IMR-90 (cell line): ENCODE data around the gene SEL1L. TPM values are rescaled to one million over a fixed set of nuclear protein-coding genes. Genes with fewer than 3 reads are reported as not detected.

Experiments used
- ATAC-seq: fragments of 200-7000 bp; cut with Tn5 transposase; 2 replicates; pipeline ENCODE4 v1.9.1; 2020; ENCODE audit warnings: low read depth, mild to moderate bottlenecking, moderate library complexity
- BruUV-seq: library from RNA; stranded (reverse); fragments of 400-500 nt; replicated peaks from 2 replicates; lab custom pipeline; 2021; lab: Mats Ljungman, UMichigan
- CTCF ChIA-PET: fragments of 300-600 bp; formaldehyde crosslinking; extraction: SDS; loops from one replicate; lab custom pipeline; 2021; ENCODE audit warnings: antibody characterized with exemption; lab: Yijun Ruan, JAX
- POLR2A ChIA-PET: fragments of 300-600 bp; sonication (Branson Sonifier 250); formaldehyde crosslinking; loops from one replicate; lab custom pipeline; 2022; ENCODE audit warnings: antibody characterized with exemption; ENCODE audit not compliant: unreplicated experiment; lab: Charles Lee
- DNase-seq: peaks from one replicate; pipeline ENCODE4 v3.0.0; 2013
- H2AFZ ChIP-seq: replicated peaks from 2 replicates; pipeline ENCODE3; 2013; ENCODE audit warnings: low read length, mild to moderate bottlenecking; ENCODE audit not compliant: poor library complexity
- H2AK5ac ChIP-seq: 2 replicates; pipeline ENCODE4 v1.6.1; 2013; ENCODE audit warnings: low read depth, low read length, inconsistent platforms
- H2AK9ac ChIP-seq: replicated peaks from 2 replicates; pipeline ENCODE3; 2013; ENCODE audit warnings: mild to moderate bottlenecking, low read depth, low read length, moderate library complexity; ENCODE audit not compliant: poor library complexity
- H2BK120ac ChIP-seq: 2 replicates; pipeline ENCODE4 v1.6.1; 2013; ENCODE audit warnings: low read depth, low read length, inconsistent platforms
- H2BK15ac ChIP-seq: 3 replicates; pipeline ENCODE4 v1.6.1; 2013; ENCODE audit warnings: low read depth, low read length, inconsistent platforms
- H2BK20ac ChIP-seq: 2 replicates; pipeline ENCODE4 v1.6.1; 2013; ENCODE audit warnings: low read depth, mild to moderate bottlenecking, inconsistent platforms, low read length, moderate library complexity
- H2BK5ac ChIP-seq: 2 replicates; pipeline ENCODE4 v1.6.1; 2013; ENCODE audit warnings: mild to moderate bottlenecking, low read depth, low read length, inconsistent platforms; ENCODE audit not compliant: poor library complexity, severe bottlenecking
- H3K14ac ChIP-seq: replicated peaks from 2 replicates; pipeline ENCODE4 v1.6.1; 2013; ENCODE audit warnings: low read depth, low read length, inconsistent platforms
- H3K18ac ChIP-seq: 2 replicates; pipeline ENCODE4 v1.6.1; 2013; ENCODE audit warnings: low read depth, low read length, control low read depth
- H3K23ac ChIP-seq: 2 replicates; pipeline ENCODE4 v1.6.1; 2013; ENCODE audit warnings: low read depth, low read length, inconsistent platforms
- H3K27ac ChIP-seq: 2 replicates; pipeline ENCODE4 v1.5.1; 2013; ENCODE audit warnings: mild to moderate bottlenecking, control low read depth, low read length; ENCODE audit not compliant: insufficient read depth
- H3K27me3 ChIP-seq: 2 replicates; pipeline ENCODE4 v1.6.1; 2013; ENCODE audit warnings: low read length; ENCODE audit not compliant: control insufficient read depth, insufficient read depth
- H3K36me3 ChIP-seq: 2 replicates; pipeline ENCODE4 v1.6.1; 2013; ENCODE audit warnings: low read length, mixed read lengths; ENCODE audit not compliant: control insufficient read depth, insufficient read depth
- H3K4ac ChIP-seq: 2 replicates; pipeline ENCODE4 v1.6.1; 2013; ENCODE audit warnings: low read depth, low read length, inconsistent platforms
- H3K4me1 ChIP-seq: 2 replicates; pipeline ENCODE4 v1.6.1; 2013; ENCODE audit warnings: low read length, mixed read lengths; ENCODE audit not compliant: control insufficient read depth, insufficient read depth
- H3K4me2 ChIP-seq: 2 replicates; pipeline ENCODE4 v1.6.1; 2013; ENCODE audit warnings: low read depth, mild to moderate bottlenecking, control low read depth, low read length, moderate library complexity
- H3K4me3 ChIP-seq: 2 replicates; pipeline ENCODE4 v1.5.1; 2013; ENCODE audit warnings: low read depth, mild to moderate bottlenecking, control low read depth, low read length, moderate library complexity; ENCODE audit not compliant: insufficient read depth
- H3K56ac ChIP-seq: 2 replicates; pipeline ENCODE4 v1.6.1; 2013; ENCODE audit warnings: low read length, inconsistent platforms; ENCODE audit not compliant: insufficient read depth; ENCODE audit errors: extremely low read depth
- H3K79me1 ChIP-seq, 2 experiments: 2 replicates each; pipeline ENCODE4 v1.6.1; 2013; ENCODE audit warnings: low read length in 2 of 2, inconsistent platforms in 1 of 2, low read depth in 1 of 2
- H3K9ac ChIP-seq: 2 replicates; pipeline ENCODE4 v1.6.1; 2013; ENCODE audit warnings: low read depth, low read length, control low read depth
- H3K9me1 ChIP-seq: 2 replicates; pipeline ENCODE4 v1.6.1; 2013; ENCODE audit warnings: low read length, inconsistent platforms; ENCODE audit not compliant: insufficient read depth
- H3K9me3 ChIP-seq: 2 replicates; pipeline ENCODE4 v1.6.1; 2013; ENCODE audit warnings: low read length; ENCODE audit not compliant: control insufficient read depth, insufficient read depth
- H4K20me1 ChIP-seq: 2 replicates; pipeline ENCODE4 v1.6.1; 2013; ENCODE audit warnings: low read length, inconsistent platforms; ENCODE audit not compliant: insufficient read depth
- H4K5ac ChIP-seq: 2 replicates; pipeline ENCODE4 v1.6.1; 2013; ENCODE audit warnings: mild to moderate bottlenecking, low read depth, low read length, control low read depth
- H4K8ac ChIP-seq, 2 experiments: 2 replicates each; pipeline ENCODE4 v1.6.1; 2013; ENCODE audit warnings: low read depth in 2 of 2, low read length in 2 of 2, control low read depth in 1 of 2, inconsistent platforms in 1 of 2
- H4K91ac ChIP-seq: 2 replicates; pipeline ENCODE4 v1.6.1; 2013; ENCODE audit warnings: low read depth, low read length, inconsistent platforms; ENCODE audit not compliant: insufficient read depth
- CHD1 ChIP-seq: IDR thresholded peaks from 2 replicates; pipeline ENCODE4 v1.6.1; 2012; ENCODE audit warnings: low read depth, low read length, improper control_type of control experiment
- MAFK ChIP-seq: IDR thresholded peaks from 2 replicates; pipeline ENCODE4 v1.6.1; 2012; ENCODE audit warnings: low read depth, low read length, improper control_type of control experiment
- RAD21 ChIP-seq: IDR thresholded peaks from 2 replicates; pipeline ENCODE4 v1.6.1; 2012; ENCODE audit warnings: low read length, improper control_type of control experiment
- WGBS, 2 experiments: methylation state at CpG; one replicate each; pipeline versions ENCODE4 v1.1.5 to v1.1.7; 2013; ENCODE audit warnings: missing lambda C conversion rate in 2 of 2; ENCODE audit not compliant: insufficient read length in 1 of 2; ENCODE audit errors: extremely low coverage in 2 of 2; 5-methylcytosine and 5-hydroxymethylcytosine counted together
- dilution Hi-C: fragments of 300-500 bp; cut with HindIII; formaldehyde crosslinking; loops from one replicate; pipeline ENCODE4 v1.14.3; 2018; ENCODE audit warnings: low sequenced_read_pairs; ENCODE audit not compliant: unreplicated experiment
- in situ Hi-C: fragments of 300-500 bp; cut with MboI; formaldehyde crosslinking; loops from 3 replicates; pipeline ENCODE4 v1.14.3; 2019; ENCODE audit warnings: low sequenced_read_pairs, inconsistent platforms, mixed read lengths
- intact Hi-C: fragments of 100-400 bp; cut with micrococcal nuclease; formaldehyde crosslinking; loops from 2 replicates; pipeline ENCODE4 v1.10.0; 2022
- polyA plus RNA-seq, 3 experiments: library from polyadenylated mRNA; depleted of rRNA; stranded (reverse); fragments of >200 nt; gene quantifications; 2 replicates each; pipeline ENCODE4 v1.2.3, GENCODE V29; 2012; ENCODE audit warnings: low replicate concordance in 1 of 3
- total RNA-seq: library from RNA; depleted of rRNA; stranded (reverse); fragments of >200 nt; gene quantifications from 2 replicates; pipeline ENCODE4 v1.2.3, GENCODE V29; 2012
- TF ChIP-seq, protein P1 (sequence below): fragments of 150-350 bp; IDR thresholded peaks from 2 replicates; pipeline ENCODE4 v1.6.1; 2016; ENCODE audit warnings: low read depth, mild to moderate bottlenecking, low read length, moderate library complexity, borderline replicate concordance

Gene SEL1L
- total and polyA plus RNA-seq, 2 of the 4 experiments (the other 2 are of a cell fraction): 21.0 to 62.4 TPM

DNA sequence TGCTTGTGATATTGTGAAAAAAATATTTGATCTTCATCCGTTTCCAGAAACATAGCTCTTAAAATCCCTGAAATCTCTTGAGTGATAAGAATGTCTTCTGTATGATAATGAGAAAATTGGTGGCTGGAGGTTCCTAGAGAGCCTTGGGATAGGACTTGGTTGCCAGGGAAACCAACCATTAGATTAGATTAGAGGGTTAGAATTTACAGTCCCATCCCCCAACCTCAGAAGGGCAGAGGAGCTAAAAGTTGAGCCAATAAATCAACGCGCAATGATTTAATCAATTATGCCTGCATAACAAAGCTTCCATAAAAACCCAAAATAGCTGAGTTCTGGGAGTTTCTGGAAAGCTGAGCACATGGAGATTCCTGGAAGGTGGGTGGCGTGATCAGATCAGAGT is 10.6 kb downstream of the SEL1L start:
- dilution Hi-C loops (no loop called here), intact Hi-C loops (no loop called here), in situ Hi-C loops (no loop called here)
- Histone ChIP-seq H3K14ac (no peak overlapping the region), H3K9me3 (no peaks in the 10 kb centered on the region), H3K9ac (no peak overlapping the region), H3K18ac (no peak overlapping the region), H3K56ac (no peak overlapping the region), H2AK5ac (no peak overlapping the region), H2AFZ (no peak overlapping the region), H3K36me3 (peaks cover 16% of the 10 kb centered on the region), H4K91ac (no peak overlapping the region), H3K4me3 (no peak overlapping the region), H3K27ac (no peak overlapping the region), H2BK15ac (no peak overlapping the region), H3K79me1 (peaks cover 14 to 35% of the 10 kb centered on the region in 2 experiments), H3K4me2 (no peak overlapping the region), H3K27me3 (no peaks in the 10 kb centered on the region), H2BK5ac (no peak overlapping the region), H3K9me1 (no peaks in the 10 kb centered on the region), H4K20me1 (no peaks in the 10 kb centered on the region; the same call in 1 of the 2 replicates), H2BK120ac (no peak overlapping the region), H2AK9ac (no peak overlapping the region), H4K5ac (no peak overlapping the region), H4K8ac (no peak overlapping the region), H3K23ac (no peak overlapping the region), H3K4ac (no peak overlapping the region), H3K4me1 (peaks cover 5% of the 10 kb centered on the region), H2BK20ac (no peak overlapping the region)
- no peak for ATAC-seq
- POLR2A ChIA-PET: no interaction called here
- no peak for DNase-seq
- no CpG with 5 or more reads among the region's 4 CpGs for WGBS, 2 experiments
- no peak for TF ChIP-seq CHD1
- no peak for TF ChIP-seq RAD21
- TF ChIP-seq, protein P1, sequence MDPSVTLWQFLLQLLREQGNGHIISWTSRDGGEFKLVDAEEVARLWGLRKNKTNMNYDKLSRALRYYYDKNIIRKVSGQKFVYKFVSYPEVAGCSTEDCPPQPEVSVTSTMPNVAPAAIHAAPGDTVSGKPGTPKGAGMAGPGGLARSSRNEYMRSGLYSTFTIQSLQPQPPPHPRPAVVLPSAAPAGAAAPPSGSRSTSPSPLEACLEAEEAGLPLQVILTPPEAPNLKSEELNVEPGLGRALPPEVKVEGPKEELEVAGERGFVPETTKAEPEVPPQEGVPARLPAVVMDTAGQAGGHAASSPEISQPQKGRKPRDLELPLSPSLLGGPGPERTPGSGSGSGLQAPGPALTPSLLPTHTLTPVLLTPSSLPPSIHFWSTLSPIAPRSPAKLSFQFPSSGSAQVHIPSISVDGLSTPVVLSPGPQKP: no peak
- no peak for TF ChIP-seq MAFK
- no TSS peak for BruUV-seq
- CTCF ChIA-PET: interaction anchor here (1.5 kb wide), 1 partner anchor 10 kb away, joined by 4 read pairs; no protein-coding TSS in a partner anchor
